EL (cell line): ENCODE measurements around the gene OR1L6.

Source experiments
- DNase-seq: peaks from one replicate; pipeline ENCODE4 v3.0.0-alpha.2; 2016

OR1L6 gene, protein sequence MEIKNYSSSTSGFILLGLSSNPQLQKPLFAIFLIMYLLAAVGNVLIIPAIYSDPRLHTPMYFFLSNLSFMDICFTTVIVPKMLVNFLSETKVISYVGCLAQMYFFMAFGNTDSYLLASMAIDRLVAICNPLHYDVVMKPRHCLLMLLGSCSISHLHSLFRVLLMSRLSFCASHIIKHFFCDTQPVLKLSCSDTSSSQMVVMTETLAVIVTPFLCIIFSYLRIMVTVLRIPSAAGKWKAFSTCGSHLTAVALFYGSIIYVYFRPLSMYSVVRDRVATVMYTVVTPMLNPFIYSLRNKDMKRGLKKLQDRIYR

DNA sequence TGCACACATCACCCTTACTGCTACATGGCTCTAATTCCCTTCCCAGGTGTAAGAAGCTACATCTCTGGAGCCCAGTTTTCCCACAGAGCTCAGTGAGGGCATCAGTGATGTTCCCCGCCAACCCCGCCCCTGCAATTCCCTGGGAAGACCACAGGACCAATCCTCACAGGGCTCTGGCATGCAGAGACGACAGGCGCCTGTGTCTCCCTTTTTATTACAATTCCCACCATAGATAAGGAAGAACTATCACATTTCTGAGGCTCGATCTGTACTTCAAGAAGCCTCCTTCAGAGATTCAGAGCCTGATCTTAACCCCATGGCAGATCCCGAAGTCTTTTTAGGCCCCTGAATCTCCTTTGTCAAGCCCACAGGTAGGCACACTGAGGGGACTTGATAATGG, at the start of gene OR1L6:
TSS of gene OR1L6 (plus strand) at position 301 of the 400 bp plus-strand sequence. CDS start 7,545 bp downstream, outside the sequence.
- no peak for DNase-seq

DNA sequence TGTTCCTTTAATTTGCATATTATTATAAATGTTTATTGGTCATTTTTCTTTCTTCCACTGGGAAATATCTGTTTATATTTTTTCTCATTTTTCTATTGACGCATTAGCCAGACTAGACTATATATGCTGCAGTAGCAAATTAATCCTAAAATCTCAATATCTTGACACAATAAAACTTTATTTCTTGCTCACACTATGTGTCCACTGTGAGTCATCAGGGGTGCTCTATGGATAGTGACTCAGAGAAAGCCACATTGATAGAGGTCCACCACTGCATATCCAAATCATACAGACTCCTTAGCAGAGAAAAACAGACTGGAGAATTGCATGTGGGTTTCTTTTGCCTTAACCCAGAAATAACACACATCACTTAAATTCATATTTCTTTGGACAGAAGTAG, 46.4 kb upstream of the OR1L6 start:
- no peak for DNase-seq

DNA sequence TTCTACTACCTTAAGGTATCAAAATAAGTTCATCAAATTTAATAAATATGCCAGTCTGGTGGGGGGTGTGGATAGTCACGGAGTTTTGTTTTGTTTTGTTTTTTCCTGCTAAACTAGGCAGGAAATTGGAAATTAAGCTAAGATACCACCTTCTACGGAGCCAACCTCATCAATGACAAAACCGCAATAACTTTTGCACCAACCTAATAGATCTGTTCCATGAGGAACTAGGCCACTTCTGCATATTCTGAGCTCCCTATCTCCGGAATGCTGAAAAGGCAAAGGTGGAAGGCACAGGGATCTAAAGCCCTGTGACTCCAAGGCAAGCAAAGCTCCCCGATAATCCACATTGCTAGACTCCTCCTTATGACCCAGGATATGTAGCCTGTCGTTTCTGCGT, 24.1 kb upstream of the OR1L6 start:
- no peak for DNase-seq

DNA sequence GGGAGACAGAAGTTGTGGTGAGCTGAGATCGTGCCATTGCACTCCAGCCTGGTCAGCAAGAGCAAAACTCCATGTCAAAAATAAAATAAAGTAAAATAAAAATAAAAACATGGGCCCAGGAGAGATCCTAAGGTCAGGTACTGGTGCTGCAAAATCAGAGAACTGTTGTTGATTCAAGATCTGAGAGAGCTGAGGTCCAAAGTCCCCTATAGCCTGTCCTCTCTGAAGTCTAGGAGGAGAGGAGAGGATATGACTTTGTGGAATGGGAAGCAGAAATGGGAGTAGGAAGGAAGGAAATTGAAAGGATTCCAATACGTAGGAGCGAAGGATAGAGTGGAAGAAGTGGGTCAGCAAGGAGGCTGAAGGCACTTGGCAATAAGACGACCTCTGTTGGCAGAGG, 22.9 kb upstream of the OR1L6 start:
- no peak for DNase-seq

DNA sequence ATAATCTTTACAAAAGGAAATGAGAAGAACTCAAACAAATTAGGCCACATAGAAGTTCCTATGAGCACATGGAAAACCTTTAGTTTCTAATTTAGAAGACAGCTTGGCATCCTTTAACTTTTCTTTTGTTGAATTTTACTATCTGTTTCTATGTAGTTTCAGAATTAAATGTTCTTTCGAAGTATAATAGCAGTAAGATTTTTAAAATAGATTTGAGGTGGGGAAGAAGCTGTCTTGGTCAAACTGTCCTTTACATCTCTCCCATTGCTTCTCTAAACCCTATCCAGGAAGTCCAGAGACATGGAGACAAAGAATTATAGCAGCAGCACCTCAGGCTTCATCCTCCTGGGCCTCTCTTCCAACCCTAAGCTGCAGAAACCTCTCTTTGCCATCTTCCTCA, 18.4 kb upstream of the OR1L6 start, which contains the start of gene OR1L4:
TSS of gene OR1L4 (plus strand) at position 301 of the 400 bp plus-strand sequence. CDS start at position 301, 0 bp downstream.
- no peak for DNase-seq

DNA sequence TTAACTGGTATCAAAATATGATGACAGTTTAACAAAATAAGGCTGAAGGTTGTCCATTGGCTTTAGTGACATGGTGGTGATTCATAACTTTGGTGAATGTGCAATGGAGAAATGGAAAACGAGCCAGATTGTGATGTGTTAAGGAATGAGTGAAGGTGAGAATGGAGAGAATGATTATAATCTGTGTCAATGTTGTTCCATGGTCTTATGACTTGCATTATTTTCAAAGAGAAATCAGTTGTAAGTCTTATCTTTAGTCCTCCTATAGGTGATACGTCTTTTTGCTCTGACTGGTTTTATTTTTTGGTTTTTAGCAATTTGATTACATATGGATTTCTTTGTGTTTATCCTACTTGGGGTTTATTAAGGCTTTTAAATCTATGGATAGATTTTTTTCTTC, 12.7 kb downstream of the OR1L6 start:
- no peak for DNase-seq

DNA sequence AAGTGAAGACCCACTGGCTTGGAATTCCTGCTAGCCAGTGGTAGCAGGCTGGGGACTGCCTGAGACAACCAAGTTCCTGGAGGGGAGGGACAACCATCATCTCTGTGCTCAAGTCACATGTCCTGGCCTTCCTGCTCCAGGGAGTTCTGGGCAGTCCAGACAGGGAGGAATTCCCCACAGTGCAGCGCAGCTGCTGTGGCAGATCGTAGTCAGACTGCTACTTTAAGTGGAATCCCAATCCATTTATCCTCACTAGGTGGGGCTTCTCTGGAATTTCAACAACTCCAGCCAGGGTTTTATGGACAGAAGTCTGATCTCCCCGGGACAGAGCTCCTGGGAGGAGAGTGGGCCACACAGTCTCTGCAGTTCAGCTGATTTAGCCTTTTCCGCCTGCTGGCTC, 25.7 kb downstream of the OR1L6 start:
- DNase-seq: no peak

DNA sequence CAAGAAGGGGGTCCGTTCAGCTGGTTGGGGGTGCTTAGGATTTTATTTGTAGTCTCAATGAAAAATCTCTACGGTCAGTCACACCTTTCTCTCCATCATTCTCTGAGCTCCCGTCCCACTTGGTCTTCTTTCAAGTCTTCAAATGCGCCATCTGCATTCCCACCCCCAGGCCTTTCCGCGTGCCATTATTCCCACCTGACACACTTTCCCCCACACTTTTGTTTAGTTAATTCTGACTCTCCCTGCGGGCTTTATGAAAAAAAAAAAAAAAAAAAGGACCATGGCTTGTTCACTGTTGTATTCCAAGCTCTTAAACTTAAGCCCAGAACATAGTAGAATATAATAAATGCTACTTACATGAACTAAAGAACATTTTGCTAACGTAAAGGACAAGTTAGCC, 34.9 kb downstream of the OR1L6 start:
- no peak for DNase-seq

DNA sequence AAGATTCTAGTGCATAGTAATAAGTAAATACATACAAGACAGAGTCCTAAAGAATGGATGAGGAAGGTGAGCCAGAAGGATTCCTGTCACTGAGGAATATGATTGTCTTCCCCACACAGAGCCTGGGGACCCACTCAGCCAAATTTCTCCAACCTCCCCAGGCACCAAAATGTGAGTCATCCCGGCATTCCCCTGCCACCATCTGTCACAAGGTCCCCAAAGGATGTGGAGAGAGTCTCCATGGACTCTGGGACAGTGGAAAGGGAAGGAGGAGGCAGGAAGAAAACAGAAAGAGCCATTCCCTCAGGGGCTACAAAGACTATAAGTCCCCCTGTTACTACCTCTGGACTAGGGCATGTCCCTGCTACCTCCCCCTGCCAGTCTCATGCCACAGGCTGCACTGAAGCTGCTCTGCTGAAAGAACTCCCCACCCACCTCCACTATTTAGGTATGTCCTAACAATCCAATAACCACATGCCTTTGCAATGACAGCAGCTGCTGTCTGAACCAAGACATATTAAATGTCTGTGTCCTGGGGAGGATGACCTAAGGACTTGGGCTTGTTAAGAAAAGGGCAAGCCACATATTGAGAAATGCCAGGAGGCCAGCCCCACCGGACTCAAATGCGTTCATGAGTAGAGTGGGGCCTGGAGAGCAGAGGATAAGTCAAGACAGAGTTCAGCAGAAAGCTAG, 36.0 kb downstream of the OR1L6 start:
- DNase-seq: peak; percentile 75

DNA sequence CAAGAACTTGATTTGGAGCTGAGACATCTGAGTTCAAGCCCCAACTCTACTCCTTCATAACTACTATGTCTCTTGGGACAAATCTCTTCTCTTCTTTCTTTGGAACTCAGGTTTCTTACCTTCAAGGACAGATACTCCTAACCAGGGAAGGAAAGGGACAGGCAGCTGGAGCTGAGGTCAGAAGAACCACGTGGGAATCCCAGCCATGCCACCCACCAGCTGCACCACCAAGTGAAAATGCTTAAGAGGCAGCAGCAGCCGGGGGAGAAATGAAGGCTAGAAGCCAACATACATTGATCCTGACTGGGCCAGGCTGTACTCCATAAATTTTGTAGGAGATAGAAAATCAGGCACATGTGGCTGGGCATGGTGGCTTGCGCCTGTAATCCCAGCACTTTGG, 37.1 kb downstream of the OR1L6 start:
- DNase-seq: no peak

DNA sequence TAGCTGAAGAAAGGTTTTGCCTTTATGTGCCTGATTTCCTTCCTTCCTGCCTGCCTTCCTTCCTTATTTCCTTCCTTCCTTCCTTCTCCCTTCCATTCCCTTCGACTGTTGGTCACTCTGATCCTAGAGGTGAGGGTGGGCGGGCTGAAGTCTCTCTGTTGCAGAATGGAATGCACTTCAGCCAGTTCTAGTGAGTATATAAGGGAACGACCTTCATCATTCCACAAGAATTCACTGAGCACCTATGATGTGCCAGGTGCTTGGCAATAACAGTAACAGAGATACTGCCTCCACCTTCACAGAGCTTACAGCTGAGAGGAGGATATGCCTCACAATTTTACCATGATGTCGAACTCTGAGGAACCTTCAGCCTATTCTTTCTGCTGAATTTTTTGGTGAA, 37.9 kb downstream of the OR1L6 start:
- DNase-seq: no peak

DNA sequence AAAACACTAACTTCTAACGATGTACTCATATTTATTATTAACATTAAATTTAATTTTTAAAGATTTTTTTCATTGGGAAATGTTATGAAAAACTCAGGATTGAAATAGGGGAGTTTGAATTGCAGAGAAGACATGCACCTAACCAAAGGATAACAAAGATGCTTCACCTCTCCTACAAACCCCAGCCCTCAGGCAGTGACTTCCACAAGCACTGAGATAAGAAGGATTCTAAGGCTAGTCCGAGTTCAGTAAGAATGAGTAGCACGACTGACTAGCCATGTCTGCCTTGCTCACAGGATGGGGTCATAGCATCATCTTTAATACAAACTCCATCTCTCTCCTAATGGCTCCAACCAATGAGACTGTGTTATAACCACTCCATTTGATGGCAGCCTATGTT, 39.6 kb downstream of the OR1L6 start:
- DNase-seq: no peak

DNA sequence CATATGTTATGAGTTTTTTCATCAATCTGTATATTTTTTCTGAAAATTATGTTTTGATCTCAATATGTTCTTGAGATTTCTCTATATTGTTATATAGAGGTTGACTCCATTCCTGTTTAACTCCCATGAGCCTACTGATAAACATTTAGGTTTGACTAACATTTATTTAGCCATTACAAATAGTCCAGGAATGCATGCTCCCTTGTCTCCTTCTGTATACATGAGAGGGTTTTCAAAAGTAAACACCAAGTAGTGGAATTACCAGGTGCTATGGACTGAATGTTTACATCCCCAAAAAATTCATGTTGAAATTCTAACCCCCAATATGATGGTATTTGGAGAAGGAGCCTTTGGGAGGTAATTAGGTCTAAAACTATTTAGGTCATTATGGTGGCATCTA, 43.2 kb downstream of the OR1L6 start:
- no peak for DNase-seq

DNA sequence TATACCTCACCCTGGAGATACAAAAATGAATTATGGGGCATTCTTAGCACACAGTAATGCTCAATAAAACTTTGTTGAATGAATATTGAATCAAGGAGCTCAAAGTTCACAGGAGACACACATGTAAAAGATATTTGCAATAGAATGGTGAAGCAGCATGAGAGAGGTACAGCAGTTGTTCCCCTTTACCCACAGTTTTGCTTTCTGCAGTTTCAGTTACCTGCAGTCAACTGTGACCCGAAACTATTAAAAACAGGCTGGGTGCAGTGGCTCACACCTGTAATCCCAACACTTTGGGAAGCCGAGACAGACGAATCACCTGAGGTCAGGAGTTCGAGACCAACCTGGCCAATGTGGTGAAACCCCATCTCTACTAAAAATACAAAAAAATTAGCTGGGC, 44.2 kb downstream of the OR1L6 start:
- no peak for DNase-seq

DNA sequence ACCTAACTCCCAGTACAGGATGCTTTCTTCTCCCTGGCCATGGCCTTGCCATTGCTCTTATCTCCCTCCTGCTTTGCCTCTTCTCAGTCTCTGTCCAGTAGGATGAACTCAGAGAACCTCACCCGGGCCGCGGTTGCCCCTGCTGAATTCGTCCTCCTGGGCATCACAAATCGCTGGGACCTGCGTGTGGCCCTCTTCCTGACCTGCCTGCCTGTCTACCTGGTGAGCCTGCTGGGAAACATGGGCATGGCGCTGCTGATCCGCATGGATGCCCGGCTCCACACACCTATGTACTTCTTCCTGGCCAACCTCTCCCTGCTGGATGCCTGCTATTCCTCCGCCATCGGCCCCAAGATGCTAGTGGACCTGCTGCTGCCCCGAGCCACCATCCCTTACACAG, 46.7 kb downstream of the OR1L6 start, which contains the start of gene OR5C1:
TSS of gene OR5C1 (plus strand) at position 103 of the 400 bp plus-strand sequence. CDS start at position 103, 0 bp downstream.
- DNase-seq: no peak

DNA sequence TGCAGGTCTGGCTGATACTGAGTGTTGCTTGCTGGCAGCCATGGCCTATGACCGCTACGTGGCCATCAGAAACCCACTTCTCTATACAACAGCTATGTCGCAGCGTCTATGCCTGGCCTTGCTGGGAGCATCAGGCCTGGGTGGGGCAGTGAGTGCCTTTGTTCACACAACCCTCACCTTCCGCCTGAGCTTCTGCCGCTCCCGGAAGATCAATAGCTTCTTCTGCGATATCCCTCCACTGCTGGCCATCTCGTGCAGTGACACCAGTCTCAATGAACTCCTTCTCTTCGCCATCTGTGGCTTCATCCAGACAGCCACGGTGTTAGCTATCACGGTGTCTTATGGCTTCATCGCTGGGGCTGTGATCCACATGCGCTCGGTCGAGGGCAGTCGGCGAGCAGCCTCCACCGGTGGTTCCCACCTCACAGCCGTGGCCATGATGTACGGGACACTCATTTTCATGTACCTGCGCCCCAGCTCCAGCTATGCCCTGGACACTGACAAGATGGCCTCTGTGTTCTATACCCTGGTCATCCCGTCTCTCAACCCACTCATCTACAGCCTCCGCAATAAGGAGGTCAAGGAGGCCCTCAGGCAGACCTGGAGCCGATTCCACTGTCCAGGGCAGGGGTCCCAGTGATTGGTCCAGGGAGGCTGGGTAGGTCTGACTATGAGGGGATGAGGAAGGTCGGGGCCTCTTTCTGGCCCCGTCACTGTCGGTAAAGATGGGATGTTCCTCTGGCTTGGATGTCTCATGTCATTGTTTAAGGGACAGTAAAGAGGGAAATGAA, 47.3 kb downstream of the OR1L6 start:
- no peak for DNase-seq

DNA sequence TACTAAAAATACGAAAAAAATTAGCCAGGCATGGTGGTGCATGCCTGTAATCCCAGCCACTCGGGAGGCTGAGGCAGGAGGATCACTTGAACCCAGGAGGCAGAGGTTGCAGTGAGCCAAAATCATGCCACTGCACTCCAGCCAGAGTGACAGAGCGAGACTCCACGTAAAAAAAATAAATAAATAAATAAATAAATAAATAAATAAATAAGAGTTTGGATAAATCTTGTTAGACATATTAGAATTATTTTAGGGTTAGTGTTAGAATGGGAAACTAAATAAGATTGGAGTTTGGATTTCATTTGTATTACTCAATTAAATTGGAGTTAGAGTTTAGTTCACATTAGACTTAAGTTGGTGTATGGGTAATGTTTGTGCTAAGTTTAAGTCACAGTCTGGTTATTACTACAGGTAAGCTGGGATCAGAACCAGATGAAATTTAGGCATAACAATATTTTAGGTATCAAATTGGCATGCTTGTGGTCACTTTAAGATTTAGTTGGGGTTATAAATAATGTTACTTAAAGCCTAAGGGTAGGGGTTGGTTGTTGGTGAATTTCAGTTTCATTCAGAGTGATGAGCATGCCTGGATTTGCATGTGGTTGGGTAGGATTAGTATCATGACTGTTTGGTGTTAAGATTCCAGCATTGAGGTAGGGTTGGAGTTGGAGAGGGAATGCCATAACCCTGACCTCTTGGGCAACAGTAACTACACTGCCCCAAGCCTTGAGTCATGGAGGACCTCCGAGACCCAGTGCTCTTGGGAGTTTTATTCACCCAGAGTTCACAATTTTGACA, 50.0 kb downstream of the OR1L6 start:
- DNase-seq: no peak

DNA sequence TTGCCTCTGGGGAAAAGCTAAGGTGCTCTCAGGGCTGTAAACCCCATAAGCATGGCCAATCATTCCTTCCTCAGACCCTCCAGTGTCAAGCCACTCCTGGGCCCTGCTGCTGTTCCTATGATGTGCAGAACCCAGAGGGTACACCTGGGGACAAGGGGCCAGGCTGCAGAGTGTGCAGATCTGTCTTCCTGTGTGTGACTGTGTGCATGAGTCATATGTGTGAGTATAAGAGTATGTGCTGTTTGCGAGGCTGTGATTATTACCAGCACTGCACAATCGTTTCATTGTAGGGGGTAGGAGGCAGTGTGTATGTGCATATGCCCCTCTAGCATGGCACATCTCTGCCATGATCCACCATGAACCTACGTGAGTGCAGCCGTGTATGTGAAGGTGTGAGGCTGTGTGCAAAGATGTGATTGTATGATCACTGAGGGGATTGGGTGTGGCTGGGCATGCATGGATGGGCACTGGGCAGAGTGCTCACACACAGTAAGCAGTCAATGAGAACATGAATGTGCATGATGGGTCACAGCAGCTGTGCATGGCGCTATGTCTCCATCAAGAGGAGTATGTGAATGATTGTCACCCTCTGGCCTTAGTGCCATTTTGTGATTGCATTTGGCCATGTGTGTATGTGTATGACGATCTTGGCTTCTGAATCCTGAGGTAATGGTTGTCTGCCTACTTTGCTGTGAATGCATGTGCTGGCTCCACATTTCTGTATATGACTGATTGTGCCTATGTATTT, 55.4 kb downstream of the OR1L6 start:
- no peak for DNase-seq
